ENCODE data around the gene PHF11. TPM values are rescaled to one million over a fixed set of nuclear protein-coding genes. Genes with fewer than 3 reads are reported as not detected.

The PHF11 gene
- total RNA-seq, 1 donor from 2014 or later = 6.6 TPM

GRCh38 chr13:49550942-49551644 is 55.3 kb downstream of the PHF11 start:
- no peaks in the 10 kb centered on the region for H3K79me2 ChIP-seq (ENCODE audit: low read depth)
- Mint-ChIP-seq H3K27ac (no peak overlapping the region), H3K4me3 (no peak overlapping the region), H3K4me1 (no peaks in the 10 kb centered on the region), H3K9me3 (no peaks in the 10 kb centered on the region), H3K27me3 (ENCODE audit: insufficient read depth, low read depth) (no peaks in the 10 kb centered on the region), H3K36me3 (peaks cover 27% of the 10 kb centered on the region)
- TF ChIP-seq CTCF (IDR thresholded peaks at IDR 0.05) = no peak
- TF ChIP-seq EZH2phosphoT487 (IDR thresholded peaks at IDR 0.05) = no peak
- no peak for TF ChIP-seq EZH2 (IDR thresholded peaks at IDR 0.05)
- no peaks in the 10 kb centered on the region for H3K9me3 ChIP-seq (ENCODE audit: low read depth)
- no peaks in the 10 kb centered on the region for H3K27me3 ChIP-seq
- no peak overlapping the region for H3K9ac ChIP-seq
- DNase-seq (ENCODE audit: low spot score) = no peak
- no peaks in the 10 kb centered on the region for H3K4me1 ChIP-seq
- H3F3A ChIP-seq (ENCODE audit: low read depth) = no peaks in the 10 kb centered on the region
- H3K27ac ChIP-seq = no peak overlapping the region
- H3K4me2 ChIP-seq = no peak overlapping the region
- H3K36me3 ChIP-seq = no peaks in the 10 kb centered on the region
- H3K4me3 ChIP-seq = no peak overlapping the region
- H4K20me1 ChIP-seq (ENCODE audit: low read depth) = no peaks in the 10 kb centered on the region
- H2AFZ ChIP-seq (replicated peaks) = no peak overlapping the region

GRCh38 chr13:49553888-49554287 is 58.1 kb downstream of the PHF11 start:
- no peak overlapping the region for H3K4me3 ChIP-seq
- H3K79me2 ChIP-seq (ENCODE audit: low read depth) = no peaks in the 10 kb centered on the region
- no peak overlapping the region for H3K27ac ChIP-seq
- no peak overlapping the region for H2AFZ ChIP-seq (replicated peaks)
- DNase-seq (ENCODE audit: low spot score) = no peak
- TF ChIP-seq EZH2 (IDR thresholded peaks at IDR 0.05) = no peak
- no peak for TF ChIP-seq CTCF (IDR thresholded peaks at IDR 0.05)
- no peak for TF ChIP-seq EZH2phosphoT487 (IDR thresholded peaks at IDR 0.05)
- no peaks in the 10 kb centered on the region for H4K20me1 ChIP-seq (ENCODE audit: low read depth)
- H3K36me3 ChIP-seq = peaks cover 3% of the 10 kb centered on the region
- H3K4me1 ChIP-seq = no peaks in the 10 kb centered on the region
- Mint-ChIP-seq H3K4me3 (no peak overlapping the region), H3K27me3 (ENCODE audit: insufficient read depth, low read depth) (no peaks in the 10 kb centered on the region), H3K4me1 (no peaks in the 10 kb centered on the region), H3K27ac (no peak overlapping the region), H3K36me3 (peaks cover 21% of the 10 kb centered on the region), H3K9me3 (no peaks in the 10 kb centered on the region)
- no peaks in the 10 kb centered on the region for H3K9me3 ChIP-seq (ENCODE audit: low read depth)
- no peak overlapping the region for H3K9ac ChIP-seq
- H3K4me2 ChIP-seq = no peak overlapping the region
- H3F3A ChIP-seq (ENCODE audit: low read depth) = no peaks in the 10 kb centered on the region
- no peaks in the 10 kb centered on the region for H3K27me3 ChIP-seq

DNA sequence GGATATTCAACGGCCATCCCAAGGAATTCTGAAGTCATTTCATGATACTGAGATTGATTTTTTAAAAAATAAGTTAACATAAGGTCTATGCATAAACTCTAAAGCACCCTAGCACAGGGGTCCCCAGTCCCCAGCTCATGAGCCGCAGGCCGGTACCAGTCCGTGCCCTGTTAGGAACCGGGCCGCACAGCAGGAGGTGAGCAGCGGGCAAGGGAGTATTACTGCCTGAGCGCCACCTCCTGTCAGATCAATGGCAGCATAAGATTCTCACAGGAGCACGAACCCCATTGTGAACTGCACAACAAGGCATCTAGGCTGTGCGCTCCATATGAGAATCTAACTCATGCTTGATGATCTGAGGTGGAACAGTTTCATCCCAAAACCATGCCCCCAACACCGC is 58.6 kb downstream of the PHF11 start:
- DNase-seq (ENCODE audit: low spot score) = no peak
- no peak overlapping the region for H3K4me3 Mint-ChIP-seq

More for the DNA sequence above, 58.6 kb downstream of the PHF11 start:
- peaks cover 24% of the 10 kb centered on the region for H3K36me3 Mint-ChIP-seq
- Histone ChIP-seq H2AFZ (replicated peaks) (no peak overlapping the region), H3K79me2 (ENCODE audit: low read depth) (no peaks in the 10 kb centered on the region), H3F3A (ENCODE audit: low read depth) (no peaks in the 10 kb centered on the region), H3K4me1 (no peaks in the 10 kb centered on the region), H3K9ac (no peak overlapping the region), H3K27me3 (no peaks in the 10 kb centered on the region), H3K4me3 (no peak overlapping the region), H3K4me2 (no peak overlapping the region), H3K36me3 (peaks cover 6% of the 10 kb centered on the region), H3K27ac (no peak overlapping the region), H4K20me1 (ENCODE audit: low read depth) (no peaks in the 10 kb centered on the region), H3K9me3 (ENCODE audit: low read depth) (no peaks in the 10 kb centered on the region)
- H3K4me1 Mint-ChIP-seq = no peaks in the 10 kb centered on the region
- no peaks in the 10 kb centered on the region for H3K27me3 Mint-ChIP-seq (ENCODE audit: insufficient read depth, low read depth)
- TF ChIP-seq CTCF (IDR thresholded peaks at IDR 0.05) (no peak), EZH2phosphoT487 (IDR thresholded peaks at IDR 0.05) (no peak), EZH2 (IDR thresholded peaks at IDR 0.05) (no peak)
- H3K9me3 Mint-ChIP-seq = peaks cover 2% of the 10 kb centered on the region
- H3K27ac Mint-ChIP-seq = no peak overlapping the region

Data from neural progenitor cell (in vitro differentiated cells).